NCI-H2081 (cell line): ENCODE measurements around the gene ZFHX2.
"Not testable (repeated sequence)": the region's sequence is repeated elsewhere in the genome, so short reads cannot be mapped to it uniquely, and the experiment has no call there.

ENCODE experiments used
- DNase-seq, 2 experiments: peaks; one replicate each; lab custom pipeline; 2025; lab: John Stamatoyannopoulos, UW

The ZFHX2 gene

GRCh38 chr14:23540141-23540469, 11.5 kb downstream of the ZFHX2 start:
- DNase-seq = no peak

GRCh38 chr14:23539248-23540140, 12.1 kb downstream of the ZFHX2 start:
- peak; percentile 18 to 46 for DNase-seq

- peak in 1 of 2 experiments; percentile 24 for DNase-seq
Measured at GRCh38 chr14:23538785-23539184, 12.8 kb downstream of the ZFHX2 start.

- DNase-seq = no peak
Measured at GRCh38 chr14:23538050-23538718, 13.4 kb downstream of the ZFHX2 start.

- no peak for DNase-seq
Measured at GRCh38 chr14:23537351-23538049, 14.1 kb downstream of the ZFHX2 start.

GRCh38 chr14:23536906-23537305, 14.7 kb downstream of the ZFHX2 start:
- not testable (repeated sequence) for DNase-seq

GRCh38 chr14:23536494-23536893, 15.1 kb downstream of the ZFHX2 start:
- DNase-seq = no peak

- DNase-seq = no peak
Measured at GRCh38 chr14:23535943-23536342, 15.6 kb downstream of the ZFHX2 start.

- DNase-seq = no peak
Measured at GRCh38 chr14:23533652-23534435, 17.7 kb downstream of the ZFHX2 start.

- no peak for DNase-seq
Measured at GRCh38 chr14:23532658-23533057, 18.9 kb downstream of the ZFHX2 start.

GRCh38 chr14:23531391-23531790, 20.2 kb downstream of the ZFHX2 start:
- DNase-seq = no peak

GRCh38 chr14:23530375-23531055, 21.1 kb downstream of the ZFHX2 start:
- no peak for DNase-seq

- no peak for DNase-seq
Measured at GRCh38 chr14:23529016-23529415, 22.5 kb downstream of the ZFHX2 start.

GRCh38 chr14:23528555-23528954, 23.0 kb downstream of the ZFHX2 start:
- DNase-seq = no peak

GRCh38 chr14:23525611-23526010, 26.0 kb downstream of the ZFHX2 start:
- DNase-seq = no peak

GRCh38 chr14:23524954-23525353, 26.6 kb downstream of the ZFHX2 start:
- no peak for DNase-seq

- no peak for DNase-seq
Measured at GRCh38 chr14:23523229-23524016, 28.1 kb downstream of the ZFHX2 start.

- DNase-seq = no peak
Measured at GRCh38 chr14:23522643-23523198, 28.8 kb downstream of the ZFHX2 start.

GRCh38 chr14:23521785-23522640, 29.6 kb downstream of the ZFHX2 start:
- no peak for DNase-seq
